KMS-11 (cell line): ENCODE results near the gene LAMB2.

ENCODE experiments used
- H2AFZ ChIP-seq: fragments of 200-600 bp; sonication (generic); 2 replicates; pipeline ENCODE4 v1.6.1; 2016; ENCODE audit warnings: antibody characterized with exemption, mixed run types, low read depth
- H3K27ac ChIP-seq: fragments of 200-600 bp; sonication (generic); 2 replicates; pipeline ENCODE4 v1.6.1; 2016; ENCODE audit warnings: mild to moderate bottlenecking, mixed run types
- H3K27me3 ChIP-seq: fragments of 200-600 bp; sonication (generic); 2 replicates; pipeline ENCODE4 v1.6.1; 2017; ENCODE audit warnings: mild to moderate bottlenecking, low read depth, mixed run types, moderate library complexity; ENCODE audit not compliant: insufficient read depth
- H3K36me3 ChIP-seq: fragments of 200-600 bp; sonication (generic); 2 replicates; pipeline ENCODE4 v1.6.1; 2017; ENCODE audit warnings: mild to moderate bottlenecking, mixed run types; ENCODE audit not compliant: insufficient read depth
- H3K4me1 ChIP-seq: fragments of 200-600 bp; sonication (generic); 2 replicates; pipeline ENCODE4 v1.6.1; 2016; ENCODE audit warnings: mild to moderate bottlenecking, low read depth, mixed run types; ENCODE audit not compliant: poor library complexity, severe bottlenecking
- H3K4me2 ChIP-seq: fragments of 200-600 bp; sonication (generic); 2 replicates; pipeline ENCODE4 v1.7.0; 2016; ENCODE audit warnings: mild to moderate bottlenecking, mixed run types
- H3K4me3 ChIP-seq: fragments of 200-600 bp; sonication (generic); IDR thresholded peaks from 2 replicates; pipeline ENCODE4 v1.6.1; 2017; ENCODE audit warnings: low read depth, low read length, mixed read lengths; ENCODE audit not compliant: insufficient read depth
- H3K79me2 ChIP-seq: fragments of 200-600 bp; sonication (generic); 2 replicates; pipeline ENCODE4 v1.6.1; 2016; ENCODE audit warnings: low read depth, mixed run types; ENCODE audit not compliant: insufficient read depth
- H3K9ac ChIP-seq: fragments of 200-600 bp; sonication (generic); 2 replicates; pipeline ENCODE4 v1.6.1; 2016; ENCODE audit warnings: mild to moderate bottlenecking, mixed run types
- H4K20me1 ChIP-seq: fragments of 200-600 bp; sonication (generic); 2 replicates; pipeline ENCODE4 v1.6.1; 2016; ENCODE audit warnings: mild to moderate bottlenecking, mixed run types; ENCODE audit not compliant: insufficient read depth
- CTCF ChIP-seq: fragments of 200-600 bp; sonication (generic); conservative IDR thresholded peaks from 2 replicates; pipeline ENCODE4 v1.6.1; 2017; ENCODE audit warnings: low read depth, mild to moderate bottlenecking, antibody characterized with exemption, low read length, moderate library complexity, mixed read lengths

Gene LAMB2

GRCh38 chr3:49172551-49173041 is 39.7 kb upstream of the LAMB2 start:
- Histone ChIP-seq H3K36me3 (no peaks in the 10 kb centered on the region), H3K4me3 (no peak overlapping the region), H4K20me1 (no peaks in the 10 kb centered on the region), H3K4me1 (no peaks in the 10 kb centered on the region), H3K79me2 (no peaks in the 10 kb centered on the region), H3K9ac (no peak overlapping the region), H3K4me2 (no peak overlapping the region), H3K27ac (no peak overlapping the region), H2AFZ (no peak overlapping the region), H3K27me3 (no peaks in the 10 kb centered on the region)
- TF ChIP-seq CTCF = no peak

GRCh38 chr3:49171775-49172500 is 39.1 kb upstream of the LAMB2 start:
- Histone ChIP-seq H3K4me2 (peak overlapping the region; percentile 57; the same call in 1 of the 2 replicates), H3K79me2 (no peaks in the 10 kb centered on the region), H3K36me3 (no peaks in the 10 kb centered on the region), H3K4me3 (peak overlapping the region; percentile 38), H3K9ac (no peak overlapping the region), H4K20me1 (no peaks in the 10 kb centered on the region), H3K27ac (no peak overlapping the region), H3K27me3 (no peaks in the 10 kb centered on the region), H3K4me1 (no peaks in the 10 kb centered on the region), H2AFZ (peak overlapping the region; percentile 69; the same call in 1 of the 2 replicates)
- no peak for TF ChIP-seq CTCF

- Histone ChIP-seq H3K4me2 (peak within 1 kb of the TSS; percentile 57; the same call in 1 of the 2 replicates), H2AFZ (peak within 1 kb of the TSS; percentile 69), H3K9ac (peak within 1 kb of the TSS; percentile 22; the same call in 1 of the 2 replicates), H4K20me1 (no peaks in the 10 kb centered on the region), H3K27me3 (no peaks in the 10 kb centered on the region), H3K4me1 (peaks cover 4% of the 10 kb centered on the region), H3K4me3 (peak within 1 kb of the TSS; percentile 38), H3K36me3 (no peaks in the 10 kb centered on the region), H3K27ac (no peak within 1 kb of the TSS), H3K79me2 (no peaks in the 10 kb centered on the region)
- TF ChIP-seq CTCF = peak; percentile 71
Observed at GRCh38 chr3:49171119-49171774, 38.4 kb upstream of the LAMB2 start, which contains the start of gene KLHDC8B. TSS of gene KLHDC8B (plus strand) at chr3:49171598. CDS start at chr3:49172770, 1,172 bp downstream.

- Histone ChIP-seq H3K27ac (no peak overlapping the region), H3K4me3 (peak overlapping the region; percentile 38), H3K9ac (peak overlapping the region; percentile 22; the same call in 1 of the 2 replicates), H3K79me2 (no peaks in the 10 kb centered on the region), H3K4me1 (peaks cover 4% of the 10 kb centered on the region), H3K4me2 (no peak overlapping the region), H2AFZ (peak overlapping the region; percentile 69), H3K27me3 (no peaks in the 10 kb centered on the region), H4K20me1 (no peaks in the 10 kb centered on the region), H3K36me3 (no peaks in the 10 kb centered on the region)
- TF ChIP-seq CTCF = no peak
Observed at GRCh38 chr3:49170744-49171118, 37.9 kb upstream of the LAMB2 start.
